Astrocyte (in vitro differentiated cells and primary cell): Measurements from ENCODE around the gene FDPS.

Experiments used
- CTCF ChIP-seq: IDR thresholded peaks from 2 replicates; pipeline ENCODE4 v1.5.1; 2011; ENCODE audit warnings: low read depth, mild to moderate bottlenecking, inconsistent platforms, low read length, moderate library complexity; ENCODE audit not compliant: insufficient read depth
- EZH2 ChIP-seq: IDR thresholded peaks from 2 replicates; pipeline ENCODE4 v1.6.1; 2012; ENCODE audit warnings: mild to moderate bottlenecking, low read length, inconsistent platforms; ENCODE audit not compliant: insufficient read depth

GRCh38 chr1:155269381-155269780, 39.3 kb upstream of the FDPS start:
- TF ChIP-seq CTCF (no peak), EZH2 (no peak)
